ENCODE measurements around the gene ROBO1. TPM values are rescaled to one million over a fixed set of nuclear protein-coding genes. Genes with fewer than 3 reads are reported as not detected.

ROBO1 gene
- total and polyA plus RNA-seq, 2 of the 13 experiments (the other 11 are each of a cell fraction or from before 2014, with no cell fraction given), result 52.2 to 71.0 TPM

DNA sequence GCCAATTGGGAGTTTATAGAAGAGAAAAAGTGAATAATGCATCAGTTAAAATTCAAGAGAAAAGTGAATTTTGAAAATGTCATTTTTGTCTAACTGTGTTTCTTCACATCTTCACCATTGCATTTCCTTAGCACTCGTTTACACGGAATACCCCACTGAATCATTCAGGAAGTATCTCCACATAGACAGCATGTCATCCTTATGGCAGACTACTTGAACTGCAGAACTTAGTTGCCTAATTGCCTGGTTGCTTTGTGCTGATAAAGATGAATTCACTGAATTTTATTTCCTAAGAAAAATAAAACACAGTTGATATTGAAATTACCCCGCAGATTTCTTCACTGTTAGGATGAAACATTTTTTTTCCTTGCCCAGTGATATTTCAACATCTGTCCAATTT is 627.1 kb downstream of the ROBO1 start:
- POLR2A ChIA-PET, result no interaction called here
- no peak for ATAC-seq
- intact Hi-C loops (cut with micrococcal nuclease; ENCODE audit: unreplicated experiment), result no loop called here
- TF ChIP-seq, protein P1, sequence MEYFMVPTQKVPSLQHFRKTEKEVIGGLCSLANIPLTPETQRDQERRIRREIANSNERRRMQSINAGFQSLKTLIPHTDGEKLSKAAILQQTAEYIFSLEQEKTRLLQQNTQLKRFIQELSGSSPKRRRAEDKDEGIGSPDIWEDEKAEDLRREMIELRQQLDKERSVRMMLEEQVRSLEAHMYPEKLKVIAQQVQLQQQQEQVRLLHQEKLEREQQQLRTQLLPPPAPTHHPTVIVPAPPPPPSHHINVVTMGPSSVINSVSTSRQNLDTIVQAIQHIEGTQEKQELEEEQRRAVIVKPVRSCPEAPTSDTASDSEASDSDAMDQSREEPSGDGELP (IDR thresholded peaks at IDR 0.05; ENCODE audit: borderline replicate concordance, low read depth), result no peak
- TF ChIP-seq, protein P2, sequence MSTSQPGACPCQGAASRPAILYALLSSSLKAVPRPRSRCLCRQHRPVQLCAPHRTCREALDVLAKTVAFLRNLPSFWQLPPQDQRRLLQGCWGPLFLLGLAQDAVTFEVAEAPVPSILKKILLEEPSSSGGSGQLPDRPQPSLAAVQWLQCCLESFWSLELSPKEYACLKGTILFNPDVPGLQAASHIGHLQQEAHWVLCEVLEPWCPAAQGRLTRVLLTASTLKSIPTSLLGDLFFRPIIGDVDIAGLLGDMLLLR (CRISPR knock-in tag; IDR thresholded peaks at IDR 0.05), result no peak
- TF ChIP-seq POGZ (CRISPR knock-in tag; IDR thresholded peaks at IDR 0.05) (no peak), MEIS1 (CRISPR knock-in tag; IDR thresholded peaks at IDR 0.05; ENCODE audit: borderline replicate concordance) (no peak), SAFB2 (CRISPR knock-in tag; IDR thresholded peaks at IDR 0.05; ENCODE audit: borderline replicate concordance, low read depth) (no peak), ZNF615 (CRISPR knock-in tag; IDR thresholded peaks at IDR 0.05; ENCODE audit: borderline replicate concordance) (no peak), ZNF30 (CRISPR knock-in tag; IDR thresholded peaks at IDR 0.05) (no peak), ZSCAN30 (CRISPR knock-in tag; IDR thresholded peaks at IDR 0.05) (no peak), TBP (CRISPR knock-in tag; IDR thresholded peaks at IDR 0.05) (no peak), KMT2B (CRISPR knock-in tag; IDR thresholded peaks at IDR 0.05) (no peak)
- TF ChIP-seq, protein P3, sequence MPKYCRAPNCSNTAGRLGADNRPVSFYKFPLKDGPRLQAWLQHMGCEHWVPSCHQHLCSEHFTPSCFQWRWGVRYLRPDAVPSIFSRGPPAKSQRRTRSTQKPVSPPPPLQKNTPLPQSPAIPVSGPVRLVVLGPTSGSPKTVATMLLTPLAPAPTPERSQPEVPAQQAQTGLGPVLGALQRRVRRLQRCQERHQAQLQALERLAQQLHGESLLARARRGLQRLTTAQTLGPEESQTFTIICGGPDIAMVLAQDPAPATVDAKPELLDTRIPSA (CRISPR knock-in tag; IDR thresholded peaks at IDR 0.05; ENCODE audit: borderline replicate concordance), result no peak
- TF ChIP-seq, protein P4, sequence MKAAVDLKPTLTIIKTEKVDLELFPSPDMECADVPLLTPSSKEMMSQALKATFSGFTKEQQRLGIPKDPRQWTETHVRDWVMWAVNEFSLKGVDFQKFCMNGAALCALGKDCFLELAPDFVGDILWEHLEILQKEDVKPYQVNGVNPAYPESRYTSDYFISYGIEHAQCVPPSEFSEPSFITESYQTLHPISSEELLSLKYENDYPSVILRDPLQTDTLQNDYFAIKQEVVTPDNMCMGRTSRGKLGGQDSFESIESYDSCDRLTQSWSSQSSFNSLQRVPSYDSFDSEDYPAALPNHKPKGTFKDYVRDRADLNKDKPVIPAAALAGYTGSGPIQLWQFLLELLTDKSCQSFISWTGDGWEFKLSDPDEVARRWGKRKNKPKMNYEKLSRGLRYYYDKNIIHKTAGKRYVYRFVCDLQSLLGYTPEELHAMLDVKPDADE (CRISPR knock-in tag; IDR thresholded peaks at IDR 0.05), result no peak
- TF ChIP-seq, protein P5, sequence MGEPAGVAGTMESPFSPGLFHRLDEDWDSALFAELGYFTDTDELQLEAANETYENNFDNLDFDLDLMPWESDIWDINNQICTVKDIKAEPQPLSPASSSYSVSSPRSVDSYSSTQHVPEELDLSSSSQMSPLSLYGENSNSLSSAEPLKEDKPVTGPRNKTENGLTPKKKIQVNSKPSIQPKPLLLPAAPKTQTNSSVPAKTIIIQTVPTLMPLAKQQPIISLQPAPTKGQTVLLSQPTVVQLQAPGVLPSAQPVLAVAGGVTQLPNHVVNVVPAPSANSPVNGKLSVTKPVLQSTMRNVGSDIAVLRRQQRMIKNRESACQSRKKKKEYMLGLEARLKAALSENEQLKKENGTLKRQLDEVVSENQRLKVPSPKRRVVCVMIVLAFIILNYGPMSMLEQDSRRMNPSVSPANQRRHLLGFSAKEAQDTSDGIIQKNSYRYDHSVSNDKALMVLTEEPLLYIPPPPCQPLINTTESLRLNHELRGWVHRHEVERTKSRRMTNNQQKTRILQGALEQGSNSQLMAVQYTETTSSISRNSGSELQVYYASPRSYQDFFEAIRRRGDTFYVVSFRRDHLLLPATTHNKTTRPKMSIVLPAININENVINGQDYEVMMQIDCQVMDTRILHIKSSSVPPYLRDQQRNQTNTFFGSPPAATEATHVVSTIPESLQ (CRISPR knock-in tag; conservative IDR thresholded peaks at IDR 0.05), result no peak
- TF ChIP-seq, protein P6, sequence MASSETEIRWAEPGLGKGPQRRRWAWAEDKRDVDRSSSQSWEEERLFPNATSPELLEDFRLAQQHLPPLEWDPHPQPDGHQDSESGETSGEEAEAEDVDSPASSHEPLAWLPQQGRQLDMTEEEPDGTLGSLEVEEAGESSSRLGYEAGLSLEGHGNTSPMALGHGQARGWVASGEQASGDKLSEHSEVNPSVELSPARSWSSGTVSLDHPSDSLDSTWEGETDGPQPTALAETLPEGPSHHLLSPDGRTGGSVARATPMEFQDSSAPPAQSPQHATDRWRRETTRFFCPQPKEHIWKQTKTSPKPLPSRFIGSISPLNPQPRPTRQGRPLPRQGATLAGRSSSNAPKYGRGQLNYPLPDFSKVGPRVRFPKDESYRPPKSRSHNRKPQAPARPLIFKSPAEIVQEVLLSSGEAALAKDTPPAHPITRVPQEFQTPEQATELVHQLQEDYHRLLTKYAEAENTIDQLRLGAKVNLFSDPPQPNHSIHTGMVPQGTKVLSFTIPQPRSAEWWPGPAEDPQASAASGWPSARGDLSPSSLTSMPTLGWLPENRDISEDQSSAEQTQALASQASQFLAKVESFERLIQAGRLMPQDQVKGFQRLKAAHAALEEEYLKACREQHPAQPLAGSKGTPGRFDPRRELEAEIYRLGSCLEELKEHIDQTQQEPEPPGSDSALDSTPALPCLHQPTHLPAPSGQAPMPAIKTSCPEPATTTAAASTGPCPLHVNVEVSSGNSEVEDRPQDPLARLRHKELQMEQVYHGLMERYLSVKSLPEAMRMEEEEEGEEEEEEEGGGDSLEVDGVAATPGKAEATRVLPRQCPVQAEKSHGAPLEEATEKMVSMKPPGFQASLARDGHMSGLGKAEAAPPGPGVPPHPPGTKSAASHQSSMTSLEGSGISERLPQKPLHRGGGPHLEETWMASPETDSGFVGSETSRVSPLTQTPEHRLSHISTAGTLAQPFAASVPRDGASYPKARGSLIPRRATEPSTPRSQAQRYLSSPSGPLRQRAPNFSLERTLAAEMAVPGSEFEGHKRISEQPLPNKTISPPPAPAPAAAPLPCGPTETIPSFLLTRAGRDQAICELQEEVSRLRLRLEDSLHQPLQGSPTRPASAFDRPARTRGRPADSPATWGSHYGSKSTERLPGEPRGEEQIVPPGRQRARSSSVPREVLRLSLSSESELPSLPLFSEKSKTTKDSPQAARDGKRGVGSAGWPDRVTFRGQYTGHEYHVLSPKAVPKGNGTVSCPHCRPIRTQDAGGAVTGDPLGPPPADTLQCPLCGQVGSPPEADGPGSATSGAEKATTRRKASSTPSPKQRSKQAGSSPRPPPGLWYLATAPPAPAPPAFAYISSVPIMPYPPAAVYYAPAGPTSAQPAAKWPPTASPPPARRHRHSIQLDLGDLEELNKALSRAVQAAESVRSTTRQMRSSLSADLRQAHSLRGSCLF (CRISPR knock-in tag; IDR thresholded peaks at IDR 0.05; ENCODE audit: borderline replicate concordance), result no peak

More for the DNA sequence above, 627.1 kb downstream of the ROBO1 start:
- H2AFZ ChIP-seq (ENCODE audit: low read length), result no peak overlapping the region
- no peaks in the 10 kb centered on the region for H3K4me1 ChIP-seq (ENCODE audit: insufficient read depth, low read length)
- DNase-seq (ENCODE audit: low spot score), result no peak
- WGBS (ENCODE audit: low lambda C conversion rate), result 2% methylated on average over 3 of the region's 3 CpGs
- FAIRE-seq, result no peak
- no peak overlapping the region for H3K4me2 ChIP-seq (ENCODE audit: low read depth, low read length)
- CTCF ChIA-PET (ENCODE audit: low intra/inter-chr PET ratio, low total read pairs), result no interaction called here
- H3K27me3 ChIP-seq (ENCODE audit: control insufficient read depth in 1 of 2, insufficient read depth in 2 of 2, low read length in 2 of 2), result no peaks in the 10 kb centered on the region
- H3K9ac ChIP-seq (ENCODE audit: insufficient read depth, low read depth, low read length), result no peak overlapping the region
- no peaks in the 10 kb centered on the region for H4K20me1 ChIP-seq (ENCODE audit: insufficient read depth, low read length)
- no peaks in the 10 kb centered on the region for H3K79me2 ChIP-seq (ENCODE audit: insufficient read depth, low read length)
- no peak overlapping the region for H3K27ac ChIP-seq (ENCODE audit: extremely low read length, insufficient read depth, low read length)
- in situ Hi-C loops (cut with HindIII; ENCODE audit: extremely low pct_ligation_motif_present, low pct_unique_long_range_greater_than_20kb), result no loop called here
- BruUV-seq (replicated peaks), result no TSS peak
- H3K4me3 ChIP-seq (replicated peaks in 1 of 3; ENCODE audit: insufficient read depth in 1 of 3, low read depth in 2 of 3, low read length in 3 of 3), result no peak overlapping the region
- H3K36me3 ChIP-seq (replicated peaks in 1 of 2; ENCODE audit: control insufficient read depth in 1 of 2, insufficient read depth in 2 of 2, low read length in 2 of 2), result no peaks in the 10 kb centered on the region
- no peaks in the 10 kb centered on the region for H3K9me3 ChIP-seq (ENCODE audit: low read length)
